CD4-positive, alpha-beta T cell treated with Interleukin-4 for 4 hours (primary cell): Measurements from ENCODE around the gene THBS1.

Experiments used
- DNase-seq: peaks from one replicate; pipeline ENCODE4 v3.0.0-alpha.2; 2020

THBS1 gene

GRCh38 chr15:39580485-39581241 is at the start of gene THBS1:
Gene THBS1 (plus strand): TSS chr15:39581079. CDS start chr15:39581858, 779 bp downstream.
- no peak for DNase-seq

DNA sequence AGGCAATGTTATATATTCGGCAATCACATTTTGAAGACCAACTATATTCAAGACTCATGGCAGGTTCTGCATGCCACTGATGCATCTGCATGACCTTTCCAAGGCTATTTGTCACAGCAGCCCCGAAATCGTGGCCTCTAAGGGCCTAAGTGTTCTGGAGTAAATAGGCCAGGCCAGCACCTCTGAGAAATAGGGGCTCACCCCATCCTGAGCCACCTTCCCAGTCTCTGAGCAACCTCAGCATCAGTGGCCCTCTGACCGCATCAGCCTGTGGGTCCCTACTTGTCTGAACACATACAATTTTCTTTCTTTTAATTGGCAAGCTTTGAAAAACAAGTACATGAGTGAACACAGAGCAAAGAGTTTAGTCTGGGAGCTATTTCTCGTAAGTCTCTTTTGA is 45.9 kb upstream of the THBS1 start:
- no peak for DNase-seq

DNA sequence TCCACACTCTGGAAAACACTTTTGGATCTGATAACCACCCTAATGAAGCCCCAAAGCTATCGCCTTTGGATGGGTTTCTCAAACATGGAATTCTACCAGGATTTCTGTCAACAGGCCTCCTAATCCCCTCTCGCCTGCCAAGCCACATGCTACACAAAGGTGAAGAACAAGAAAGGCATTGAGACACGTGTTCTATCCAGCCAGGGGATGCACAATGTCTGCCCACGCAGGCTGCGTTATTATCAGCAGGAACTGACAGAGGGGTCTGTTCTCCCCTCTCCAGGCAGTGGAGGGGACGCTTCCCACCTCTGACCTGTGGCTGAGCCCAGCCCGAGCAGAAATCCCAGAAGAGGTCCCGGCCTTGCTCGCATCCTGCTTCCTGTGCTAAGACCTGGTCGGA is 45.4 kb upstream of the THBS1 start:
- DNase-seq: no peak

DNA sequence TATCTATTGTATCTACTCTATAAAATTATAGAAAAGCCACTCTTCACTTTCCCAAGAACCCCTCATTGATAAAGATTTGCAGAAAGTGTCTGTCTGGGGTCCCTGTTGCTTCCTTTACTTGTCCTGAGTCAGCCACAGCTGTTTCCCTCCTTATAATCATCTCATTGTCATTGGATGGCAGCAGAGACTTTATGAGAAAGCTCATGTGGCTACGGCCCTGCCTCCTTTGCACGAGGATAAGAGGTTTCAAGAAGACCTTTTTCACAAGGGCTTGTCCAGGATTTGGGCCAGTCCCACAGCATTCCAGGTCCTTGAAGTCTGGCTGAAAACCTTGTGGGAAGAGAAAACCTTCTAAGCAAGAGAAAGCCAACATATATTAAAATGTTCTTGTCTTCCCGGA is 41.9 kb upstream of the THBS1 start:
- no peak for DNase-seq

- no peak for DNase-seq
These were observed 41.4 kb upstream of the THBS1 start for GRCh38 chr15:39539466-39539865.

GRCh38 chr15:39539973-39540558 is 40.8 kb upstream of the THBS1 start:
- DNase-seq: no peak

DNA sequence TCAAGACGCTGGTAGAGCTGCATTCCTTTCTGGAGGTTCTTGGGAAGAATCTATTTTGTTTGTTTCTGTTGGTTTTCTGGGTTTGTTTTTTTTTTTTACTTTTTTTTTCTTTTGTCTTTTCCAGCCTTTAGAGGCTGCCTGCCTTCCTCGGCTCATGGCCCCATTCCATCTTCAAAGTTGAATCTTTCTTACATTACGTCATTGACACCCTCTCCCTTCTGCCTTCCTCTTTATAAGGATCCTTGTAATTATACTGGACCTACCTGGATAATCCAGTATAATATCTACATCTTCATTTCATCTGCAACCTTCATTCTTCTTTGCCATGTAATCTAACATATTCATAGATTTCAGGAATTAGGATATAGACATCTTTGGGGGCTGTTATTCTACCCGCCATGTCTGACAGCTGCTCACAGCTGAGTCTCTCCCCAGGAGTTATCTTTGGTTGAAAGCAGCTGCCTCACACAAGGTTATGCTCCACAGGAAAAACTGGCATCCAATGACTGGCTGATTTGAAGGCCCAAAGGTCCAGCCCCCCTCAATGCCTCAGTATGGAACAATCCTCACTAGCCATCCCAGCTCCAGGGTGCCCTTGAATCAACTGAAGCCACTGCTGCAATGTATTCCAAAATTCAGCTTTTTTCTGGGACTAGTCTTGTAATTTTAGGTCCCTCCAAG is 38.4 kb upstream of the THBS1 start:
- DNase-seq: no peak

DNA sequence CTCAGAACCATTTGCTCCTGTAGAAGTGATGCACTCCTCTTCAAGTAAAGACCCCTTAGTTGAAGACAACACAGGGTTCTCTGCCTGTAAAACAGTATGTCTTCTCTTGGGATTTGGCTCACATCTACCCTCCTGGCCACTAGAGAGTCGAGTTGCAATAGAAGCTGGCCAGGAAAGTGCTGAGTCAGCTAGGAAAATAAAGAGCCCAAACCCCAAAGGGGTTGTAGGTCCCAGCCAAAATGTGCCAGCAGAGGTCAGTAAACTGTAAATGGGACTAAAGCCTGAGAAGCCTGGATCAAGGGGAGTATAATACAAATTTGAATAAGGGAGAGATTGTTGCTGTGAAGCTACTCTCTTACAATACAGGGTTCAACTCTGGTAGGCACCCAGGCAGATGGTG is 37.2 kb upstream of the THBS1 start:
- no peak for DNase-seq

DNA sequence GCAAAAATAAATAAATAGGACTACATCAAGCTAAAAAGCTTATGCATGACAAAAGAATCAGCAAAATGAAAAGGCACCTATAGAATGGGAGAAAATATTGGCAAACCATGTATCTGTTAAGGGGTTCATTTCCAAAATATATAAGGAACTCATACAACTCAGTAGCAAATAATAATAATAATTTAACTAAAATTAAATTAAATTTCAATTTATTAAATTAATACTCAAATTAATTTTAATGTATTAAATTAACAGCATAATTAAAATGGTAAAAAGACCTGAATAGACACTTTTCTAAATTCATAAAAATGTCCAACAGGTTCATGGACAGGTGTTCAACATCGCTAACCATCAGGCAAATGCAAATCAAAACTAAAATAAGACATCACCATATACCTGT is 34.0 kb upstream of the THBS1 start:
- DNase-seq: no peak

DNA sequence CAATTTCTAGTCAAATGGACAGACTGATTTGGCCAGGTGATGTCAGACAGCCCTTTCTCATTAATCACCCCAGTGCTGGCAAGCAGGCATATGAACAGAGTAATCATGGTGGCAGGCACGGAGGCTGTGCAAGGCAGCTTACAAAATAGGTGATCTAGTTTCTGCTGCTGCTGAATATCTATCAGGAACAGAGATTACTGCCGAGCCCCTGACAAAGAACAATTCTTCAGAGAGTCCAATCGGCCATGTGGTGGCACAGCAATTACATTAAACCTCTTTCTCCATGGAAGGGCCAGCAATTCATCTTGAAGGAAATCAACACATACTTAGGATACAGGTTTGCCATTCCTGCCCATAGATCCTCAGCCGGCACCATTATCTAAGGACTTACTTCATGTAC is 32.3 kb upstream of the THBS1 start:
- DNase-seq: no peak

- no peak for DNase-seq
These were observed 31.0 kb upstream of the THBS1 start for GRCh38 chr15:39549912-39550311.

DNA sequence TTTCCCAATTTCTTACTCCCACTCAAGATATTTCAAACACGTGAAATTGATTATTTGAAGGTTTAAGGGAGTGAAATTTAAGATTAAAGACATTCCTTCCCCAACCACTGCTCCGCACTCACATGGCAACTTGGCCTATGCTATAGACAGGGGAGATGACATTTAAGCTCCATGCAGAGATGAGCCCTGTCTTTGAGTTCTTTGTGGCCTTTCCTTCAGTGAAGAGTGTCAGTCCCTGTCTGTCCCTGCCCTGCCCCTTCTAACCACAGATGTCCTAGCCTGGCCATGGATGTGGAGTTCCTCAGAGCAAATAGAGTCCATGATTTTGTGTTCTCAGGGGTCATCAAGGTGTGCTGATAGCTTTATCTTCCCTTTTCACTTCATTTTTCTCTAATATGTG is 29.4 kb upstream of the THBS1 start:
- DNase-seq: no peak

GRCh38 chr15:39552556-39552955 is 28.3 kb upstream of the THBS1 start:
- no peak for DNase-seq

- DNase-seq: no peak
These were observed 26.8 kb upstream of the THBS1 start for GRCh38 chr15:39553947-39554693.

- DNase-seq: no peak
These were observed 26.0 kb upstream of the THBS1 start for GRCh38 chr15:39554746-39555387.

GRCh38 chr15:39555885-39556284 is 25.0 kb upstream of the THBS1 start:
- no peak for DNase-seq

DNA sequence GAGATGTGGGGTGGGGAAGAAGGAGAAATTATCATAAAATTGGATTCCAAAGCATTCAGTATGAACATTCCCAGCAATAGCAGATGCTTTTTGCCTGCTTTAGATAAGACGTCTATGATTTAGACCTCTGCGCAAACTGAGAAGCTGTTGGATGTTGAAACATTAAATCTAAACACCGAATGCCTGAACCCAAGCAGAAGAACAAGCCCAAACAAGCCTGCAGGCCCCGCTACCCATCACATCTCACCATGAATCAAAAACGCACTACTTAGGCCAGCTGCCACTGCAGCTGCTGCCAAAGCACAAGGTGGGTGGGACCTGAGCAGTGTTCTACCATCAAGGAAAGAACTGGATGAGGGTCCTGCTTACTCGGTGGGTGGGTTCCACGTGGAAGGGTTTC is 24.4 kb upstream of the THBS1 start:
- no peak for DNase-seq

- DNase-seq: no peak
These were observed 22.5 kb upstream of the THBS1 start for GRCh38 chr15:39558421-39558820.

DNA sequence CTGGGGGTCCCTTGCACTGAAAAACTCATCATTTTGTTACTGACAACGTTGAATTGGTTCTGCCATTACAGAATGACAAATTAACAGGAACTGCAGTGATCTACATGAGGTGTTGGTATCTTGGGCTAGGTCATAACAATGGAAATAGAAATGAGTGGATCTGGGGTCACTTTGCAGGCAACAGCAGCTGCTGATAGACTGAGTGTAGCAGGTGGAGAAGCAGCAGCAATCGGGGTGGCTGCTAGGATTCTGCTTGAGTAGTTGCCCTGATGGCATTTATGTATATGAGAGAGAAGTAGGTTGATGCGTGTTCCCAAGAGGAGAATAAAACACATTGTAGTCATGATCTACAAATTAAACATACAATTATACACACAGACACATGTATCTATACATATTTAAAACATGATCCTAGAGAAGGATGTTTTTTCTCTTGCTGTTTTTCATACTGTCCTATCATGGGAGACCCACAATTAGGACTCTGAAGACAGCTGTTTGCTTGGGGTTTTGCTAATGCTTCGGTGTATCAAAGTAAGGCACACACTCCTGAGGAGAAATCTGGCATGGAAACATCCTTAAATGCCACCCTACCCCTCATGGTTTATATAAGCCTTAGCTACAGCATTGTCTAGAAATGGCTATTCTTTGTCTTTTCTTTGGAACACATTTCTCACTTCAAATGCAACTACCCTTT is 15.8 kb upstream of the THBS1 start:
- no peak for DNase-seq

- no peak for DNase-seq
These were observed 15.0 kb upstream of the THBS1 start for GRCh38 chr15:39565851-39566250.

- DNase-seq: no peak
These were observed 7.6 kb upstream of the THBS1 start for GRCh38 chr15:39573287-39573686.

DNA sequence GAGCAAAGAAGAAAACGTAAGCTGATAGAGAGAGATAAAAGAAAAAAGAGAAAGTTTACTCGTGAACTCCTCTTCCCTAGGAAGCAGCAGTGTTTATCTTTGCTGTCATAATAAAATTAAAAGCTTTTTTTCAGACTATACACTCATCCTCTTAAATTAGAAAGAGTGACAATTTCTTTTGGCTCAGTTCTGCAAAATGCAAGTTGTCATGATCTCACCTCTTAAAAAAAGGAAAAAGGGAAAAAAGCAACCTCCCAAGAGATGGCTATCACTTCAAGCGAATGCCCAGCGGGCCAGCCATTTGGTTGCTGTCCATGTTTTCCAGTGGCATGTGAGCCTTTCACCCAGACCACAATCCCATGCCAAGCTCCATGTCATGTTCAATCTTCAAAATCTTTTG is 7.0 kb upstream of the THBS1 start:
- no peak for DNase-seq
